VCaP (cell line): ENCODE results near the gene MRPL33.

ENCODE experiments used
- H3K27ac ChIP-seq: fragments of 450-650 bp; 2 replicates; pipeline ENCODE4 v1.5.1; 2017
- CTCF ChIP-seq: fragments of 450-650 bp; conservative IDR thresholded peaks from 2 replicates; pipeline ENCODE4 v1.5.1; 2017; ENCODE audit warnings: mild to moderate bottlenecking, moderate library complexity

The MRPL33 gene

GRCh38 chr2:27824401-27824800, 52.9 kb downstream of the MRPL33 start:
- TF ChIP-seq CTCF = no peak
- H3K27ac ChIP-seq = no peak overlapping the region

- no peak for TF ChIP-seq CTCF
- H3K27ac ChIP-seq = no peak overlapping the region
Measured at GRCh38 chr2:27828305-27828704, 56.8 kb downstream of the MRPL33 start.
